ENCODE measurements around the gene ALPG.

ALPG gene

DNA sequence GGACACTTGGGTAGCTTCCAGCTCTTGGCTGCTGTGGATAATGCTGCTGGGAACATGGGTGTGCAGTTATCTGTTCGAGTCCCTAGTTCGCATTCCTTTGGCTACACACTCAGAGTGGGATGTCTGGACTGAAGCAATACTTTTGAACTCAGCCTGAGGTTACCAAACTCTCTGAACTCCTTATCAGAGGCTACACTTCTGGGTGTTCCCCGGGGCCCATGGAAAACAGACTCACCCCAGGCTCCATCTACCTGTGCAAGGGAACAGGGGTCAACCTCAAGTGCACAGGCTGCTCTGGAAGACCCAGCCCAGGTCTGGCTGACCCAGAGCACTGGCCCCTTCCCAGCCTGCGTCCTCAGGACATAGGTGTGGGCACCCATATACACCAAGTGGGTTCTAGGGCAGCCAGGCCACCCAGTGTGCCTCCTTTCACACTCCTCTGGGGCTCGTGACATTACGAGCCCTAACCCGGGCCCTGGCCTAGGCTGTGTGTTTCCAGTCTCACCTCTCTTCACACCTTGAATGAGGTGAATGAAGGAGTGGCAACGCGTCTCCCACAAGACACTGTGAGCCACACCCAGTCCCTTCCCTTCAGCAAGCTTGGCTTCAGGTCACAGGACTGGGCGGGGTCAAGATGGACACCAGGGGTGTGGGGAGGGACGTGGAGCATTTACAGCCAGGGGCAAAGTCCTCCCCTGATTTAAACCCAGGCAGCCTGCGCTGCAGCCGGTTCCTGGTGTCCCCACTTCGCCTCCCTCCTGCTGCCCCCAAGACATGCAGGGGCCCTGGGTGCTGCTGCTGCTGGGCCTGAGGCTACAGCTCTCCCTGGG lies 49.0 kb downstream of the ALPG start, which contains the start of gene ALPI:
ALPI (plus strand) TSS at position 728 of the 830 bp plus-strand sequence; CDS start at position 775, 47 bp downstream.
- no peak for DNase-seq (ENCODE audit: extremely low read depth, low read depth)
- TF ChIP-seq, protein P1, sequence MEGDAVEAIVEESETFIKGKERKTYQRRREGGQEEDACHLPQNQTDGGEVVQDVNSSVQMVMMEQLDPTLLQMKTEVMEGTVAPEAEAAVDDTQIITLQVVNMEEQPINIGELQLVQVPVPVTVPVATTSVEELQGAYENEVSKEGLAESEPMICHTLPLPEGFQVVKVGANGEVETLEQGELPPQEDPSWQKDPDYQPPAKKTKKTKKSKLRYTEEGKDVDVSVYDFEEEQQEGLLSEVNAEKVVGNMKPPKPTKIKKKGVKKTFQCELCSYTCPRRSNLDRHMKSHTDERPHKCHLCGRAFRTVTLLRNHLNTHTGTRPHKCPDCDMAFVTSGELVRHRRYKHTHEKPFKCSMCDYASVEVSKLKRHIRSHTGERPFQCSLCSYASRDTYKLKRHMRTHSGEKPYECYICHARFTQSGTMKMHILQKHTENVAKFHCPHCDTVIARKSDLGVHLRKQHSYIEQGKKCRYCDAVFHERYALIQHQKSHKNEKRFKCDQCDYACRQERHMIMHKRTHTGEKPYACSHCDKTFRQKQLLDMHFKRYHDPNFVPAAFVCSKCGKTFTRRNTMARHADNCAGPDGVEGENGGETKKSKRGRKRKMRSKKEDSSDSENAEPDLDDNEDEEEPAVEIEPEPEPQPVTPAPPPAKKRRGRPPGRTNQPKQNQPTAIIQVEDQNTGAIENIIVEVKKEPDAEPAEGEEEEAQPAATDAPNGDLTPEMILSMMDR (IDR thresholded peaks at IDR 0.05; ENCODE audit: low read depth, low read length, missing control alignments), result no peak
- H3K4me3 ChIP-seq (replicated peaks; ENCODE audit: low read depth, low read length), result no peak within 1 kb of the TSS

GRCh38 chr2:232456296-232457120 lies 49.9 kb downstream of the ALPG start:
- no peak for DNase-seq (ENCODE audit: extremely low read depth, low read depth)
- TF ChIP-seq, protein P1 (IDR thresholded peaks at IDR 0.05; ENCODE audit: low read depth, low read length, missing control alignments), result no peak
- H3K4me3 ChIP-seq (replicated peaks; ENCODE audit: low read depth, low read length), result no peak overlapping the region

GRCh38 chr2:232457121-232458011 lies 50.7 kb downstream of the ALPG start:
- DNase-seq (ENCODE audit: extremely low read depth, low read depth), result no peak
- no peak overlapping the region for H3K4me3 ChIP-seq (replicated peaks; ENCODE audit: low read depth, low read length)
- TF ChIP-seq, protein P1 (IDR thresholded peaks at IDR 0.05; ENCODE audit: low read depth, low read length, missing control alignments), result no peak

- H3K4me3 ChIP-seq (replicated peaks; ENCODE audit: low read depth, low read length), result no peak overlapping the region
- TF ChIP-seq, protein P1 (IDR thresholded peaks at IDR 0.05; ENCODE audit: low read depth, low read length, missing control alignments), result no peak
- DNase-seq (ENCODE audit: extremely low read depth, low read depth), result no peak
These were observed 51.5 kb downstream of the ALPG start for GRCh38 chr2:232458051-232458660.

DNA sequence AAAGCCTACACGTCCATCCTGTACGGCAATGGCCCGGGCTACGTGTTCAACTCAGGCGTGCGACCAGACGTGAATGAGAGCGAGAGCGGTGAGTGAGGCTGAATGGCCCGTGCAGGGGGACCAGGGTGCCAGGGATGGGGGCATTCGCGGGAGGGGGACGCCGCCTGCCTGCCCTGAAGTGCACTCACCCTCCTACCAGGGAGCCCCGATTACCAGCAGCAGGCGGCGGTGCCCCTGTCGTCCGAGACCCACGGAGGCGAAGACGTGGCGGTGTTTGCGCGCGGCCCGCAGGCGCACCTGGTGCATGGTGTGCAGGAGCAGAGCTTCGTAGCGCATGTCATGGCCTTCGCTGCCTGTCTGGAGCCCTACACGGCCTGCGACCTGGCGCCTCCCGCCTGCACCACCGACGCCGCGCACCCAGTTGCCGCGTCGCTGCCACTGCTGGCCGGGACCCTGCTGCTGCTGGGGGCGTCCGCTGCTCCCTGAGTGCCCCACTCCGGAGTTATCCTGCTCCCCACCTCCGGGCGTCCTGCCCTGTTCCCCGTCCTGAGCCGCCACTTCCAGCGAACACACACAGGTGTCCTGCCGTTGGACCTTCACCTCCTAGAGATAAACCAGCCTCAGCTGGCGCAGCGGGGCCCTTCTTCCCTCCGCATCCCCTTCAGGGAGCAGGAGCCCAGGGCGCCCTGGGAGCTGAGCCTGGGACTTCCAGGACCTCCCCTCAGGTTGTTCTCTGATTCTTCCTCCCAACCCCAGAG lies 52.2 kb downstream of the ALPG start:
- TF ChIP-seq, protein P1 (IDR thresholded peaks at IDR 0.05; ENCODE audit: low read depth, low read length, missing control alignments), result no peak
- DNase-seq (ENCODE audit: extremely low read depth, low read depth), result no peak
- no peak overlapping the region for H3K4me3 ChIP-seq (replicated peaks; ENCODE audit: low read depth, low read length)
